Lower lobe of right lung (tissue), 2 donors: ENCODE data around the gene ZDHHC8. TPM values are rescaled to one million over a fixed set of nuclear protein-coding genes. Genes with fewer than 3 reads are reported as not detected.
A peak's percentile ranks its signal among the peaks of the same experiment; 100 is the strongest.

ENCODE experiments used
- ATAC-seq, 2 donors: fragments of 200-7000 bp; cut with Tn5 transposase; one replicate each; pipeline ENCODE4 v1.9.1; 2020 to 2022; ENCODE audit warnings: mild to moderate bottlenecking in 2 of 2, moderate library complexity in 2 of 2
- DNase-seq: peaks from one replicate; pipeline ENCODE4 v3.0.0-alpha.2; 2020
- H3K27ac ChIP-seq: fragments of 200-600 bp; one replicate; pipeline ENCODE4 v1.8.0; 2022
- H3K27me3 ChIP-seq: fragments of 200-600 bp; one replicate; pipeline ENCODE4 v1.8.0; 2022; ENCODE audit warnings: low read depth
- H3K36me3 ChIP-seq: fragments of 200-600 bp; one replicate; pipeline ENCODE4 v1.8.0; 2022; ENCODE audit warnings: mild to moderate bottlenecking
- H3K4me1 ChIP-seq: fragments of 200-600 bp; one replicate; pipeline ENCODE4 v1.8.0; 2022
- H3K4me3 ChIP-seq: fragments of 200-600 bp; one replicate; pipeline ENCODE4 v1.8.0; 2022; ENCODE audit warnings: mild to moderate bottlenecking
- H3K9me3 ChIP-seq: fragments of 200-600 bp; one replicate; pipeline ENCODE4 v1.8.0; 2022
- intact Hi-C: fragments of 100-400 bp; cut with DNase I; formaldehyde crosslinking; loops from one replicate; pipeline ENCODE4 v1.11.0; 2022
- total RNA-seq: library from RNA; stranded (reverse); fragmentation: NEBNext Ultra II Directional; extraction: Animal tissue kit (Norgen Biotek cat#: 25700); gene quantifications from one replicate; pipeline ENCODE4 v1.2.1, GENCODE V29; 2021
- TF ChIP-seq, protein P1 (sequence below): fragments of 200-600 bp; IDR thresholded peaks from one replicate; pipeline ENCODE4 v1.8.0; 2022; ENCODE audit warnings: antibody characterized with exemption, mild to moderate bottlenecking
- donor health status: DM: no; HTN: yes; CAD: no; lungs with severe emphysema.

The ZDHHC8 gene
- total RNA-seq, 1 donor from 2014 or later: 77.2 TPM

DNA sequence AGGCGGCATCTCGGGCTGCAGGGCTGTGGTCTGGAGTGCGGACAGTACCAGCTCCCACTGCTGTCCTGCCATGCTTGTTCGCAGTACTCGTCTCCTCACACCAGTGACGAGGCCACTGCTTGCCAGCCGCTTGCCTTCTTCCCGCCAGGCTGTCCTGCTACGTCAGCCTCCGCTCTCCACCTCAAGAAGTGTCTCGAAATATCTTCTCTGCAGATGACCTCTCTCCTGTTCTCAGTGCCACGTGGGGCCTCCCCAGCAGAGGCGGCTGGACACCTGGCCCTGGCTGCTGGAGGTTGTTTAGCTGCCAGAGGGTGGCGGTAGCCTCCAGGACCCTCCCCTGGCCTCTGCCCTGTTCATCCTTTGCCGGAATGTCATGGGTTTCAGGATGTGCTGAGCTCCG lies 22.3 kb downstream of the ZDHHC8 start:
- TF ChIP-seq, protein P1, sequence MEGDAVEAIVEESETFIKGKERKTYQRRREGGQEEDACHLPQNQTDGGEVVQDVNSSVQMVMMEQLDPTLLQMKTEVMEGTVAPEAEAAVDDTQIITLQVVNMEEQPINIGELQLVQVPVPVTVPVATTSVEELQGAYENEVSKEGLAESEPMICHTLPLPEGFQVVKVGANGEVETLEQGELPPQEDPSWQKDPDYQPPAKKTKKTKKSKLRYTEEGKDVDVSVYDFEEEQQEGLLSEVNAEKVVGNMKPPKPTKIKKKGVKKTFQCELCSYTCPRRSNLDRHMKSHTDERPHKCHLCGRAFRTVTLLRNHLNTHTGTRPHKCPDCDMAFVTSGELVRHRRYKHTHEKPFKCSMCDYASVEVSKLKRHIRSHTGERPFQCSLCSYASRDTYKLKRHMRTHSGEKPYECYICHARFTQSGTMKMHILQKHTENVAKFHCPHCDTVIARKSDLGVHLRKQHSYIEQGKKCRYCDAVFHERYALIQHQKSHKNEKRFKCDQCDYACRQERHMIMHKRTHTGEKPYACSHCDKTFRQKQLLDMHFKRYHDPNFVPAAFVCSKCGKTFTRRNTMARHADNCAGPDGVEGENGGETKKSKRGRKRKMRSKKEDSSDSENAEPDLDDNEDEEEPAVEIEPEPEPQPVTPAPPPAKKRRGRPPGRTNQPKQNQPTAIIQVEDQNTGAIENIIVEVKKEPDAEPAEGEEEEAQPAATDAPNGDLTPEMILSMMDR: no peak
- Histone ChIP-seq H3K4me1 (no peaks in the 10 kb centered on the region), H3K9me3 (no peaks in the 10 kb centered on the region), H3K36me3 (no peaks in the 10 kb centered on the region), H3K27me3 (peaks cover 20% of the 10 kb centered on the region), H3K4me3 (no peak overlapping the region), H3K27ac (no peak overlapping the region)
- ATAC-seq: no peak
- no peak for DNase-seq
- intact Hi-C loops: loop anchor here (10.0 kb wide), 1 partner anchor 131 kb away; no protein-coding TSS in a partner anchor

GRCh38 chr22:20154602-20155187 lies 23.1 kb downstream of the ZDHHC8 start:
- Histone ChIP-seq H3K36me3 (no peaks in the 10 kb centered on the region), H3K27me3 (peaks cover 20% of the 10 kb centered on the region), H3K4me3 (peak overlapping the region; percentile 23), H3K4me1 (no peaks in the 10 kb centered on the region), H3K27ac (no peak overlapping the region), H3K9me3 (no peaks in the 10 kb centered on the region)
- intact Hi-C loops: loop anchor here (10.0 kb wide), 1 partner anchor 130 kb away; no protein-coding TSS in a partner anchor
- TF ChIP-seq, protein P1: no peak
- no peak for ATAC-seq
- no peak for DNase-seq

DNA sequence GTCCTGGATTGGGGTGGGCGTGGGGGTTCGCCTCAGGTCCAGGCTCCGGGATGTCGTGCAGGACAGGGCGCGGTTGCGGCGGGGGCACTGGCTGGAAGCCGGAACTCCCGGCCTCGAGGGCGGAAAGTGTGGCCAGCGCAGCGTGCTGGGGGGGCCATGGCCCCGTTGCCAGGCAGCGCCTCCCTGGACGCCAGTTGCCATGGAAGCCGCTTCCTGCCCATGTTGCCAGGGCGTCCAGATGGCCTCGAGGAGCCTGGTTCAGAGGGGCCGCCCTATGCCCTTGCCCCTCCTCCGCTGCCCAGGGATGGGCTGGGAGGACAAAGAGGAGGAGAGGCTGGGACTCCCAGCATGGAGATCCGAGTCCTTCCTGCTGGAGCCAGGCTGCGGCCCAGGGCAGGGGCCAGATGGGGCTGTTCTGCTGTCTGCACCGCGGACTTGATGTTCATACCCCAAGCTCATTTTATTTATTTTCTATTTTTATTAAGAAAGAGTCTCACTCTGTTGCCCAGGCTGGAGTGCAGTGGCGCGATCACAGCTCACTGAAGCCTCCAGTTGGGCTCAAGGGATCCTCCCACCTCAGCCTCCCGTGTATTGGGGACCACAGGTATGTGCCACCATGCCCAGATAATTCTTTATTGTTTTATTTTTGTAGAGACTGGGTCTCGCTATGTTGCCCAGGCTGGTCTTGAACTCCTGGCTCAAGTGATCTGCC lies 23.9 kb downstream of the ZDHHC8 start:
- TF ChIP-seq, protein P1: no peak
- no peaks in the 10 kb centered on the region for H3K4me1 ChIP-seq
- no peak overlapping the region for H3K27ac ChIP-seq
- H3K9me3 ChIP-seq: no peaks in the 10 kb centered on the region
- DNase-seq (peak; percentile 71), ATAC-seq (peak; percentile 31 to 47)
- peak overlapping the region; percentile 23 for H3K4me3 ChIP-seq
- H3K36me3 ChIP-seq: no peaks in the 10 kb centered on the region
- peaks cover 20% of the 10 kb centered on the region for H3K27me3 ChIP-seq
- intact Hi-C loops: loop anchor here (10.0 kb wide), 1 partner anchor 129 kb away; no protein-coding TSS in a partner anchor

- DNase-seq: no peak
- TF ChIP-seq, protein P1: no peak
- intact Hi-C loops: loop anchor here (10.0 kb wide), 1 partner anchor 129 kb away; no protein-coding TSS in a partner anchor
- no peak overlapping the region for H3K27ac ChIP-seq
- no peaks in the 10 kb centered on the region for H3K9me3 ChIP-seq
- H3K4me3 ChIP-seq: no peak overlapping the region
- no peaks in the 10 kb centered on the region for H3K4me1 ChIP-seq
- no peak for ATAC-seq
- H3K27me3 ChIP-seq: peaks cover 20% of the 10 kb centered on the region
- no peaks in the 10 kb centered on the region for H3K36me3 ChIP-seq
Measured at GRCh38 chr22:20156042-20156389, 24.4 kb downstream of the ZDHHC8 start.

DNA sequence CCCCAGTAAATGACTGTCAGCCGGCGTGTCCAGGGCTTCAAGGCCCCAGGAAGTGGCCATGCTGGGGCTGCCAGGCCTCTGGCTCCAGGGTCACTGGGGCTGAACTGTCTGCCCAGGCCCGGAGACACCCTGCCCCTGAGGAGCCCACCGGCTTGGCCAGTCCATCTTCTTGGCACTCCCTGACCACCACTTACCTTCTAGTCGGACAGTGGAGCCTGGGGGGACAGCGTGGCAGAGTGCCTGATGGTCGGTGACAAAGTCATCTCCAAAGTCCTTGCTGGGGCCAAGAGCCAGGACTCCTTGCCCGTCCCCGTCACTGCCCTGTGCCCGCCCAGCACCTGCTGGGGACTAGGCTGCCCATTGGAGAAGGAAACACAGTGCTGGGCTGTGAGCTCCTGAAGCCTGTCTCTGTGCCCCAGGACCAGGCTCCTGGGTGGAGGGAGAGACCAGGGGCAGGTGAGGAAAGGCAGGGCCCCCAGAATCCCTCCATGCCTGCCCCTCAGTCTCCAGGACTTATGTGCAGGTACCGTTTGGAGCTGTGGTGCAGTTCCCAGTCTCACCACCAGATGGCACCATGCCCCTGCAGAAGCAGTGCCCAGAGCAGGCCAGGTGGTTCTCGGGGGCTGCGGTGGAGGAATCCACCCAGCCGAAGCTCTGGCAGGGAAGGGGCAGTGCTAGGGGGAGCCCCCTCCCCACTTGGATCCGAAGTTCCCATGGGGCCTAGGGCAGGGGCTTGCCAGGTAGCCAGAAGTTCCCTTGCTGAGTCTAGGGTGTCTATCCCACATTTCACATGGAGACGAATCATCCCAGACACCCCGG lies 25.2 kb downstream of the ZDHHC8 start:
- peaks cover 20% of the 10 kb centered on the region for H3K27me3 ChIP-seq
- DNase-seq: peak; percentile 85
- intact Hi-C loops: loop anchor here (10.0 kb wide), 1 partner anchor 128 kb away; no protein-coding TSS in a partner anchor
- H3K9me3 ChIP-seq: no peaks in the 10 kb centered on the region
- TF ChIP-seq, protein P1: peak; percentile 99
- no peak overlapping the region for H3K4me3 ChIP-seq
- peak; percentile 83 for ATAC-seq
- H3K36me3 ChIP-seq: no peaks in the 10 kb centered on the region
- no peaks in the 10 kb centered on the region for H3K4me1 ChIP-seq
- H3K27ac ChIP-seq: no peak overlapping the region
